Left renal pelvis (tissue), 4 donors: ENCODE results near the gene IFT80. TPM values are rescaled to one million over a fixed set of nuclear protein-coding genes. Genes with fewer than 3 reads are reported as not detected.

Source experiments
- DNase-seq, 4 donors: peaks; one replicate each; pipeline ENCODE4 v3.0.0-alpha.2; 2013; ENCODE audit warnings: low read depth in 4 of 4, low spot score in 3 of 4
- polyA plus RNA-seq, 4 donors: library from polyadenylated mRNA; unstranded; fragments of 120-200 nt; gene quantifications; one replicate each; pipeline ENCODE4 v1.2.1, GENCODE V29; 2013; ENCODE audit not compliant: insufficient read length in 4 of 4

IFT80 gene
- polyA plus RNA-seq, 4 donors: 49.2 to 71.0 (median 66.4) TPM

DNA sequence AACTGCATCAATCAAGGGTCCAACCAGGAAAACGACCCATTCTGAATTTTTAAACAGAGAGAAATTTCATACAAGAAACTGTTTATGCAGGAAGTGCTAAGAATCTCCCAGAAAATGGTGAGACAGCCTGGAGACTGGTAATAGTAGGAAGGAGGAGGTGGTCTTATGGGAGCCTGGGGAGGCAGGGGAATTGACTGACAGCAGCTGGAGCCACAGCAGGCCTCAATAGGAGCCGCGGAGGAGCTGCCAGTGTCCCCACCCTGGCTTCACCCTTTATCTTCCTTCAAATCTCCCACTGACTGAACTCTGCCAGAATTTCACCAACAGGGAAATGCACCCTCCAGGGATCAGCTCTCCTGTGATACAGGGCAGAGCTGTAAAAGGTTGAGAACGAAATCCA, 181.3 kb downstream of the IFT80 start:
- no peak for DNase-seq

DNA sequence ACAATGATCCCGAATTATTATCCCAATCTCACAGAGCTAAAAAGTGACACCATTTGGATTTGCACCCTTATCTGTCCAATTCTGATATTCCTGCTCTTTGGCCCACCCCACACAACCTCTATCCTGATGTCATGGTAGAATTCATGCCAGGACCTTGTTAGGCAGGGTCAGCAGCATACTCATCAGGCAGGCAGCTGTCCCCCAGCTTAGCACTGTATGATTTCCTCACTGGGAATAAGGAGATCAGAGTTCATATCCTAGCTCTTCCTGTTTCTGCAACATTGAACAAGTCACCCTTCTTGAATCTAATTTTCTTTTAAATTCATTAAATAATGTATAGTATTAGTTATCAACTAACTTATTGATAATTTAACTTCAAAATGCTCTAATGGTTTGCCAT, 185.8 kb downstream of the IFT80 start:
- no peak for DNase-seq

DNA sequence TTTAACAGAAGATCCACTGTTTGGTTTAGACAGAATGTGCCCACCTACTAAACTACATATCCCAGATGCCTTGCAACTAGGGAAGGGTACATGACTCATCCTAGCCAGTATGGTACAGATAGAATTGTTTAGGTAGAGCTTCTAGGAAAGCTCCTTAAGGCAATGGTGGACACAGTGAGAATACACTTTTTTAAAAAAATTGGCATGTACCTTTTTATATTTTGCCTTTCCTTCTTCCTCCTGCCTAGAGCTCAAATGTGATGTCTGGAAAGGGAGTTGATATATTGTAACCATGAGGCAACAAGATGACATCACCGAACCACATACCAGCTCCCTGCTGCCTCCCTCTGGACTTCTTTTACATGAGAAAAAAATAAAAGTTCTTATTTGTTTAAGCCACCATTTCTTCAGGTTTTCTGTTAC, 188.2 kb downstream of the IFT80 start:
- DNase-seq: no peak

DNA sequence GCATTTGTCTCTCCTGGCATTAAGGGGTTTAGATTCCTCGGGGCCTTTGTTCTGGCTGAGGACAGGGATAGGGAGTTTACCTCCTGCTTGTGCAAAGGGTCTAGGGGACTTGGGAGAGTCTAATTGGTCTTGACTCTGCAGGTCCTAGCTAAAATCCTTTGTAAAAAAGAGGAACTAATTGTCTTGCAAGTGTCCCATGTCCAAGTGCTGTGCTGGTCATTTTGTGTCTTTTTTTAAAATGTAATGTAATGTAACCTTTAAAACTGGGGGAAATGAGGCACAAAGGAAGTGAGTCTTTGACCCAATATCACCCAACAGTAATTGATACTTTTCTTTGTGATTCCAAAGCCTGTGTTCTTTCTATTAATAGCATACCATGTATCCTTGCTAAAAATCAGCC, 188.7 kb downstream of the IFT80 start:
- DNase-seq: no peak

Other genes starting within 250 kb of the IFT80 start
- under 1 TPM; 0.22 to 0.53 (median 0.34) TPM for gene C3orf80, start 173.8 kb downstream of the IFT80 start, polyA plus RNA-seq
- 100 to 1,000 TPM in 3 of 4 donors, 10 to 100 TPM in 1; 82.9 to 126 (median 110) TPM for gene SMC4, start 425 bp upstream of the IFT80 start, polyA plus RNA-seq
- gene TRIM59, start 50.6 kb upstream of the IFT80 start, polyA plus RNA-seq: 10 to 100 TPM; 15.6 to 18.0 (median 17.5) TPM
- gene KPNA4, start 166.3 kb upstream of the IFT80 start, polyA plus RNA-seq: 10 to 100 TPM; 63.5 to 89.7 (median 77.3) TPM